DOHH2 (cell line): ENCODE results near the gene SNRPE.
"Not testable (repeated sequence)": the region's sequence is repeated elsewhere in the genome, so short reads cannot be mapped to it uniquely, and the experiment has no call there.

ENCODE experiments used
- CTCF ChIP-seq: fragments of 200-600 bp; sonication (generic); IDR thresholded peaks from one replicate; pipeline ENCODE4 v1.5.1; 2014; ENCODE audit warnings: antibody characterized with exemption, mild to moderate bottlenecking, low read depth, low read length; ENCODE audit not compliant: poor library complexity, severe bottlenecking
- EZH2phosphoT487 ChIP-seq: fragments of 200-600 bp; sonication (generic); IDR thresholded peaks from 2 replicates; pipeline ENCODE4 v1.6.1; 2017; ENCODE audit warnings: borderline replicate concordance, mild to moderate bottlenecking, antibody characterized with exemption, low read length, moderate library complexity, mixed read lengths

GRCh38 chr1:203853112-203853511 is 8.3 kb upstream of the SNRPE start:
- TF ChIP-seq CTCF, EZH2phosphoT487: not testable (repeated sequence)
